HG02938 (cell line): ENCODE data around the gene RNF145.

Experiments
- ATAC-seq: cut with Tn5 transposase; IDR thresholded peaks from one replicate; pipeline ENCODE4 v1.9.1; 2021; ENCODE audit warnings: mild to moderate bottlenecking, moderate library complexity; ENCODE audit not compliant: unreplicated experiment

Gene RNF145

GRCh38 chr5:159220206-159220605, 10.9 kb upstream of the RNF145 start:
- no peak for ATAC-seq

DNA sequence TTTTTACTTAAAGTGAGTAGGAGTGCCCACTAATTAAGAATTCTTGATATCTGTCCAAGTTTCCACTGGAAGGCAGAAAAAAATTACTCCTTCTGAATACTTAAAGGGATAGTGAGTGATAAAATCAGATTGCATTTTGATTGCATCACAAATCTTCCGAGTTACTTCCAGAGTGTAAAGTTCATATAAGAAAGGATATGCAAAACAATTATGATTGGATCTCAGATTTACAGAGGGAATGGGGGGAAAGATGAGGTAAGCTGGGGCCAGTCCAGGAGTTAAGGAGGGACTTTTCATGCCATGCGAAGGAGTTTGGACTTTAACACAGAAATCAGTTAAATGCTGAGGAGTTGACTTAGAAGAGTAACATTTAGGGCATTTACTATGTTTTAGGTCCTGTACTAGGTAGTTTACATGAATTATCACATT, 9.3 kb upstream of the RNF145 start:
- ATAC-seq, result no peak

- no peak for ATAC-seq
Measured at GRCh38 chr5:159217236-159217635, 7.9 kb upstream of the RNF145 start.

DNA sequence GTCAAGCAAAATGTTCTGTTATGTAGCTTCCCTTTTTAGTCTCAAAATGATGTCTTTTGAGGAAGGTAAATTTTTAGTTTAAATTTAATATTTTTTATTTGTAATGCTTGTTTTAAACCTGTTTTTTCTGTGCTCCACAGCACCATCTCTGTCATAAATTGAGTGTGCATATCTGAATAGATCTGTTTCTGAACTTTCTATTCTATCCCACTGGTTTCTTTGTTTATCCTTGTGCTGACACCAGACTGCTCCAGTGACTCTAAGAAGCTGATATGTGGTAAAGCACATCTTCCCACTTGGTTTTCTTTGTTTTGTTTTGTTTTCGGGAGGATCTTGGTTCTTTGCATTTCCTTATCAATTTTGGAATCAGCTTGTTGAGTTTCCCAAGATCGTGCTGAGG, 7.1 kb upstream of the RNF145 start:
- no peak for ATAC-seq

DNA sequence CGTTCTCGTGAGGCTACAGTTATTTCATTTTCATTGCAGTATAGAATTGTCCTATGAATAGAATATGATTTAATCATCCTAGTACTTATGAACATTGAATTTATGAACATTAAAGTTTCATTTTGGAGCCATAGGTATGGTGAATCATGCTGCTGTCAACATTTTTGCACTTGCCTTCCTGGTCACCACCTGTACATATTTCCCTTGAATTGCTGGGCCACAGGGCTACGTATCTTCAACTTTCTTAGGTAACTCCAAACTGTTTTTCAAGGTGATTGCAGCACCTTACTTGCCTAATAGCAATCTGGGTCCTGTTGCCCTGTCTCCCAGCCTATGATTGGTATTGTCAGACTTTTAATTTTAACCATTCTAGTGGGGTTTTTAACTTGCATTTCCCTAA, 6.5 kb upstream of the RNF145 start:
- ATAC-seq, result no peak

GRCh38 chr5:159214486-159215271, 5.3 kb upstream of the RNF145 start:
- no peak for ATAC-seq

DNA sequence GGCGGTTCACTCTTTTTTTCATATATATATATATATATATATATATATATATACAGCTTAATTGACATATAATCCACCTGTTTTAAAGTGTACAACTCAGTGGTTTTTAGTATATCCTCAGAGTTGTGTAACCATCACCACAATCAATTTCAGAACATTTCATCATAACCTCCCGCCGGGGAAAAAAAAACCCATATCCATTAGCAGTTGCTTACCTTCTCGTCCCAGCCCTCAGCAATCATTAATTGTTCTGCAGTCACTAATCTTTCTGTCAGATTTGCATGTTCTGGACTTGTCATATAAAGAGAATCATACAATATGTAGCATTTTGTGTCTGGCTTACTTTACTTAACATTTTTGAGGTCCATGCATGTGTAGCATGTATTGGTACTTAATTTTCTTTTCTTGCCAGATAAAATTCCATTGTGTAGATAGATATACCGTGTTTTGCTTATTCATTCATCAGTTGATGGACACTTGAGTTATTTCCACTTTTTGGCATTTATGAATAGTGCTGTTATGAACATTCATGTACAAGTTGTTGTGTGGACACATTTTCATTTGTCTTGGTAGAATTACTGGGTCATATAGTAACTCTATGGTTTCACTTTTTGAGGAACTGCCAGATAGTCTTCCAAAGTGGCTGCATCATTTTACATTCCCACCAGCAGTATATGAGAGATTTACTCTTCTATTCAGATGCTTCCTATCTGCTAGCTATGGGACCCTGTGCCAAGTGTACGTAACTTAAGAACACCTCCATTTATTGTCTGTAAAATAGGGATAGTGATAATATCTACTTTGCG, 3.5 kb upstream of the RNF145 start:
- ATAC-seq, result no peak

- ATAC-seq, result no peak
Measured at GRCh38 chr5:159211729-159212174, 2.4 kb upstream of the RNF145 start.

GRCh38 chr5:159210846-159211245, 1.5 kb upstream of the RNF145 start:
- no peak for ATAC-seq

- no peak for ATAC-seq
Measured at GRCh38 chr5:159210210-159210661, 883 bp upstream of the RNF145 start.

DNA sequence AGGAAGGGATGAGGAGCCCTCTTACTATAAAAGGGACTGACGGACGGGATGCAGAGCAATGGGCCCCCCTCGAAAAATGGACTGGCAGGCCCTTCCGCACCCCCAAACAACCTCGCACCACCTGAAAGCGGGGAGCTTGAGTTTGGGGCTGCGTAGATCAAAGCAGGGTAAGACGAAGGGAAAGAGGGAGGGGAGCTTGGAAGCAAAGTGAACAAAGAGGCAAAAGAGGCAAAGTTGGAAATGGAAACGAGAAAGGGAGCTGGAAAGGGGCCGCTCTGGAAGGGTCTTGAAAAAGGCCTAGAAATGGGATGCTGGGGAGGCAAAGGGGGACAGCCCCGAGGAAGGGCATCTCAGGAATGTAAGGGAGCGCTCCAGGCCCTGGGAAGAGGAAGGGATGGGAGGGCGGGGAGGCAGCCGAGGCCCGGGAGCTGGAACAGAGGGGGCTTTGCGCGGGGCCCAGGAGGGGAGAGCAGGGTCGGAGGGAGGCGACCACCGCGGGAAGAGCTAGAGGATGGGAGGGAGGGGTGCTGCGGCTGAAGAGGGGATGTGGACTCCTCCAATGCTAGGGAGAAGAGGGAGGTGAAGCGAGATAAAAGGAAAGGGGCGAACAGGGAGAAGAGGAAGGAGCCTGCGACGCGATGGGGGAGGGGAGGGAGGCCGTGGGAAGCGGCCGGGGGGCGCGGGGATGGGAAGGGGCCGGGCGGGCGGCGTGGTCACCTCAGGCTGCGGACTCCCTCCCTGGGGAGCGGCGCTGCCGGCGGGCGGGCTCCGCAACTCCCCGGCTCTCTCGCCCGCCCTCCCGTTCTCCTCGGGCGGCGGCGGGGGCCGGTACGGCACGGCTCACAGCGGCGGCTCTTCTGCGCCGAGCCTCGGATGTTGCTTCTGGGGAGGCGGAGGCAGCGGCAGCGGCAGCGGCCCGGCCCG, 577 bp downstream of the RNF145 start:
- ATAC-seq, result peak; percentile 16

DNA sequence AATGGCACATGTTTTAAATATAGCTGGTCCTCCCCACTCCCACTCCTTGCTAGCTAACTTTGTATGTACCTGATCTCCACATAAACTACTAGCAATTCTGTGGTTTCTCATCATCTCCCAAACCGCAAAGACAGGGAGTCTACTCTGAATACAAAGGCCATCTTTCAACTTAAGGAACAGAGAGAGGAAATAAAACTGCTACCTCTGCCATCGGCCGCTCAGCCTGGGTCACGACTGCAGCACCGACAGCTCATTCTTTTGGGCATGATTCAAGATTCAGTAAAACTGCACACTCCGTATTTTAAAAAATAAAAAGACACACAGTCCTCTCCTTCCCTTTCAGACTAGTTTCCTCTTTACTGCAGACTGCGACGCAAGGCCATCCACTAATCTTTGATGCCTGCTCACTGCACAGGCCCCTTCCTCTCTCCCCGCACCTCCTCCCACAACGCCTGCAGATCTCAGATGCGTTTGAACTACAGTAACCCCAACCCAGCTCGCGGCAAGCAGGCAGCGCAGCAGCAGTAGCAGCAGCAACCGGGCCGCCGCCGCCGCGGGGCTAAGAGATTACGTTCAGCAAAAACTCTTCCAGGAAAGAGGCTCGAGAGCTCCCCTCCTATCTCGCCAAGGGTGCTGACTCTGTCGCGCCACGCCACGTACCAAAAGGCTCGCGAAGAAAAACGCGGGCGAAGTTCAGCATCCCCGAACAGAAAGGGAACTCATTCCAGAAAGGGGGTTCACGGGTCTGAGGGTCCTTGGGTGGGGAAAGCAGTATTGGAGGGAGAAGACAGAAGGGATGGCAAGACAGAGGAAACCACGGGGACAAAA, 1.5 kb downstream of the RNF145 start:
- ATAC-seq, result peak; percentile 42

DNA sequence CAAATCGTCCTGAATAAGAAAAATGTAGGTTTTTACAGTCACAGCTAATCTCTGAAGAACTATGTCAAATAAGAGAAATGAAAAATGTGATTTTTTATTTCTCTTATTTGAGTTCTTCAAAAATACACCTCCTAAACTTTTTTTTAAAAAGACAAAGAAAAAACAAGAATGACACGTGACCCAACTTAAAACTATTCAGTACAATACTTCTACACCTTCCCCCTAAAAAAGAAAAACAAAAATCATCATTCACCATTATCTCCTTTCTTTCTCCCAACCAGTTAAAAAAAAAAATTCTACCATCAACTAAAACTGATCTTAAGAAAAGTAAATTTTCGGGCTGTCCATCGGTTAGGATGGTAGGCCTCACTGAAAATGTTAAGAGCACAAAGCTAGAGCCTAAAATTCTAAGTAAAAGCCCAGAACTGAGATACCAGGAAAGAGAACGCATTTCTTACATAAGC, 2.1 kb downstream of the RNF145 start:
- no peak for ATAC-seq

DNA sequence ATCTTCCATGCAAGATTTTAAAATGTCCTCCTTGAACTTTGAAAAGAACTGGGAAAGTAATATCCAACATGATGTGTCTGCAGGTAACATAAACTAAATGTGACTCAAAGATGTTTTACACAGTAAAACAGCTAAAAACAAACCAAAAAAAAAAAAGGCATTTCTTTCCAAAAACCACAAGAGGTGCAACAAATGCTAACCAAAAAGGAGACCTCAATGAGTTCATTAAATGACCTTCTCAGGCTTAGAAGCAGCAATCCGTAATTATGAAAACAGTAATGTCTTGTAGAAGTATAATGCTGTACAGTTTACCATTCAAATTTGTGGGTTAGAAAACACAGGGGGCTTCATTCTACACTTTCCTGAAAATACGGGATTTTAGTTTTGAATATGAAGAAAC, 2.5 kb downstream of the RNF145 start:
- no peak for ATAC-seq

- ATAC-seq, result no peak
Measured at GRCh38 chr5:159206368-159206767, 3.0 kb downstream of the RNF145 start.

DNA sequence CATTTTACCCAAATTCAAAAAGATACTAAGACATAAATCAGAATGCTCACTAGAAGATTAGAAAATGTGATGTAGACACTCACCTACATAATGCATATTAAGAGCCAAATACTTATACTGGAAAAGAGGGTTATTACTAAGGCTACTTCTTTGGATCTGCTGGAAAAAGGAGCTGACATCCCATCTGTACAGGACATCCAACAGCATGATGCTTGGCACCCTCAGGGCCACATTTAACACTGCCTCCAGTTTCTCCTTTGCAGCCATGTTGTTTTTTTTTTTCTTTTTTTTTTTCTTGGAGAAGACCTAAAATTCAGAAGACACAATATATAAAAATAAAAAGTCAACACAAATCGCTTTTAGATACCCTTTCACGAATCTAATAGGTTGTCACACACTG, 6.0 kb downstream of the RNF145 start:
- ATAC-seq, result no peak

DNA sequence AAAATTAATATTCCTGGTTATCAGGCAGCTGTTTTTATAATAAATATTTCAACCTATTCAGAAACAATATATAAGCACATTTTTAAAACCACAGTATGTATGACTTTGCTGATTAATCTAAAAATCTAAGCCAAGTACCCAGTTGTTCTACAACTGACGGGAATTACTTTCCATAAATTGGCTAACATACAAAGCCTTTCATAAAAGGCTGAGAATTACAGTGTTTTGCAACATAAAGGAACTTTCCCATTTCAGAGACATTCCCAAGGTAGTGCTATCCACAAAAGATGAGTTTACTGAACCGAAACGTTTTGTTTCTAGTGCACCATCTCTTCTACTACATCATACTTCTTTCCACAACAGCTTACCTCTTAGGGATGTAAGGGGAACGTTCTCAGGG, 7.2 kb downstream of the RNF145 start:
- ATAC-seq, result no peak

GRCh38 chr5:159199780-159200179, 9.6 kb downstream of the RNF145 start:
- ATAC-seq, result no peak

- ATAC-seq, result no peak
Measured at GRCh38 chr5:159199225-159199624, 10.1 kb downstream of the RNF145 start.
